AG04449 (cell line): Measurements from ENCODE around the gene PLXDC2.

ENCODE experiments used
- CTCF ChIA-PET: fragments of 350-600 bp; formaldehyde crosslinking; extraction: SDS; loops from one replicate; lab custom pipeline; 2021; ENCODE audit warnings: antibody characterized with exemption; lab: Yijun Ruan, JAX
- POLR2A ChIA-PET: fragments of 400-600, 350-600 bp; formaldehyde crosslinking; extraction: SDS; loops from one replicate; lab custom pipeline; 2020; ENCODE audit warnings: antibody characterized with exemption, inconsistent platforms; lab: Yijun Ruan, JAX
- DNase-seq: peaks from one replicate; pipeline ENCODE4 v3.0.0-alpha.2; 2010; ENCODE audit warnings: low read depth, low spot score
- H3K4me3 ChIP-seq: 2 replicates; pipeline ENCODE4 v1.5.1; 2011; ENCODE audit warnings: low read depth, mild to moderate bottlenecking, control low read depth, low read length
- TF ChIP-seq, protein P1 (sequence below): IDR thresholded peaks from one replicate; pipeline ENCODE4 v1.5.1; 2011; ENCODE audit warnings: mild to moderate bottlenecking, moderate library complexity, low read length, control low read depth, inconsistent platforms; ENCODE audit not compliant: insufficient read depth; ENCODE audit errors: missing control alignments

The PLXDC2 gene

GRCh38 chr10:19966751-19967150 is 150.5 kb downstream of the PLXDC2 start:
- H3K4me3 ChIP-seq, result no peak overlapping the region
- DNase-seq, result no peak
- TF ChIP-seq, protein P1, sequence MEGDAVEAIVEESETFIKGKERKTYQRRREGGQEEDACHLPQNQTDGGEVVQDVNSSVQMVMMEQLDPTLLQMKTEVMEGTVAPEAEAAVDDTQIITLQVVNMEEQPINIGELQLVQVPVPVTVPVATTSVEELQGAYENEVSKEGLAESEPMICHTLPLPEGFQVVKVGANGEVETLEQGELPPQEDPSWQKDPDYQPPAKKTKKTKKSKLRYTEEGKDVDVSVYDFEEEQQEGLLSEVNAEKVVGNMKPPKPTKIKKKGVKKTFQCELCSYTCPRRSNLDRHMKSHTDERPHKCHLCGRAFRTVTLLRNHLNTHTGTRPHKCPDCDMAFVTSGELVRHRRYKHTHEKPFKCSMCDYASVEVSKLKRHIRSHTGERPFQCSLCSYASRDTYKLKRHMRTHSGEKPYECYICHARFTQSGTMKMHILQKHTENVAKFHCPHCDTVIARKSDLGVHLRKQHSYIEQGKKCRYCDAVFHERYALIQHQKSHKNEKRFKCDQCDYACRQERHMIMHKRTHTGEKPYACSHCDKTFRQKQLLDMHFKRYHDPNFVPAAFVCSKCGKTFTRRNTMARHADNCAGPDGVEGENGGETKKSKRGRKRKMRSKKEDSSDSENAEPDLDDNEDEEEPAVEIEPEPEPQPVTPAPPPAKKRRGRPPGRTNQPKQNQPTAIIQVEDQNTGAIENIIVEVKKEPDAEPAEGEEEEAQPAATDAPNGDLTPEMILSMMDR, result no peak
- POLR2A ChIA-PET, result no interaction called here
- CTCF ChIA-PET, result no interaction called here

DNA sequence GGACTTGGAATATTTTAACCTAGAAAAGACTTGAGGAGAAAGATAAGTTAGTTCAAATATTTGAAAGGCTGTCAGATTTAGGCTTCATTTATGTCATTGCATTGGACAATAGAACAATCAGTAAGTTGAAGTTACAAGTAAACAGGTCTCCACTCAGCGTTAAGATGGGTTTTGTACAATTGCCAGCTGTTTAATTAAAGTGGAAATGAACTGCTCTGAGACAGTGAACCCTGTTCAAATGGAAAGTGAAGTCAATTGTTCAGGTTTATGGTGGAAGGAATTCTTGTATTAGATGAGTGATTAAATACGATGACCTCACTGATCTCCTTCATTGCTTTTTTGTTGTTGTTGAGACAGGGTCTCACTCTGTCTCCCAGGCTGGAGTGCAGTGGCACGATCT is 151.7 kb downstream of the PLXDC2 start:
- TF ChIP-seq, protein P1, result no peak
- no peak overlapping the region for H3K4me3 ChIP-seq
- POLR2A ChIA-PET, result no interaction called here
- CTCF ChIA-PET, result no interaction called here
- DNase-seq, result no peak

DNA sequence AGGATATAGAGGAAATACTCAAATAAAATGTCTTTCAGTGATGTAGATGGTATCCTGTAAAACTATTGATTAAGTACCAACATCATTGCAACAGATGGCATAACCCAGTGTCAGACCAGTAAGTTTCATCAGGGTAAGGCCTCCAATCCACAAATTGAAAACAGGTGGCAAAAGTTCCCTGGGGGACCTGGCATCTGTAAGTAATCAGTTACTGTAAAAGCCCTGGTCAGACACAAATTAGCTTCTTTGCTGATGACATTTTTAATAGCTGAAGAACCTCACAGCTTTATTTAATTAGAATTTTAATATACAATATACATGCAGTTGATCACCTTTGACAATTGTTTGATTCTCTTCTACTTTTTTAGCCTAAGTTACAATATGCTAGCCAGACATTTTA is 152.5 kb downstream of the PLXDC2 start:
- ChIA-PET CTCF (no interaction called here), POLR2A (no interaction called here)
- DNase-seq, result no peak
- TF ChIP-seq, protein P1, result no peak
- no peak overlapping the region for H3K4me3 ChIP-seq

GRCh38 chr10:19970256-19970655 is 154.0 kb downstream of the PLXDC2 start:
- ChIA-PET POLR2A (no interaction called here), CTCF (no interaction called here)
- TF ChIP-seq, protein P1, result no peak
- no peak for DNase-seq
- H3K4me3 ChIP-seq, result no peak overlapping the region

GRCh38 chr10:19970717-19971116 is 154.5 kb downstream of the PLXDC2 start:
- ChIA-PET CTCF (no interaction called here), POLR2A (no interaction called here)
- no peak overlapping the region for H3K4me3 ChIP-seq
- no peak for DNase-seq
- TF ChIP-seq, protein P1, result no peak

- DNase-seq, result no peak
- CTCF ChIA-PET, result no interaction called here
- POLR2A ChIA-PET, result no interaction called here
- H3K4me3 ChIP-seq, result no peak overlapping the region
- TF ChIP-seq, protein P1, result no peak
Observed at GRCh38 chr10:19971343-19972052, 155.3 kb downstream of the PLXDC2 start.
